22Rv1 (cell line): ENCODE data around the gene IL27RA.

Source experiments
- ZFX ChIP-seq: fragments of 450-650 bp; IDR thresholded peaks from 2 replicates; pipeline ENCODE4 v1.6.1; 2017; ENCODE audit warnings: antibody characterized with exemption, borderline replicate concordance
- TF ChIP-seq, protein P1 (sequence below): fragments of 450-650 bp; IDR thresholded peaks from 2 replicates; pipeline ENCODE4 v1.5.1; 2017; ENCODE audit warnings: mild to moderate bottlenecking

- TF ChIP-seq, protein P1, sequence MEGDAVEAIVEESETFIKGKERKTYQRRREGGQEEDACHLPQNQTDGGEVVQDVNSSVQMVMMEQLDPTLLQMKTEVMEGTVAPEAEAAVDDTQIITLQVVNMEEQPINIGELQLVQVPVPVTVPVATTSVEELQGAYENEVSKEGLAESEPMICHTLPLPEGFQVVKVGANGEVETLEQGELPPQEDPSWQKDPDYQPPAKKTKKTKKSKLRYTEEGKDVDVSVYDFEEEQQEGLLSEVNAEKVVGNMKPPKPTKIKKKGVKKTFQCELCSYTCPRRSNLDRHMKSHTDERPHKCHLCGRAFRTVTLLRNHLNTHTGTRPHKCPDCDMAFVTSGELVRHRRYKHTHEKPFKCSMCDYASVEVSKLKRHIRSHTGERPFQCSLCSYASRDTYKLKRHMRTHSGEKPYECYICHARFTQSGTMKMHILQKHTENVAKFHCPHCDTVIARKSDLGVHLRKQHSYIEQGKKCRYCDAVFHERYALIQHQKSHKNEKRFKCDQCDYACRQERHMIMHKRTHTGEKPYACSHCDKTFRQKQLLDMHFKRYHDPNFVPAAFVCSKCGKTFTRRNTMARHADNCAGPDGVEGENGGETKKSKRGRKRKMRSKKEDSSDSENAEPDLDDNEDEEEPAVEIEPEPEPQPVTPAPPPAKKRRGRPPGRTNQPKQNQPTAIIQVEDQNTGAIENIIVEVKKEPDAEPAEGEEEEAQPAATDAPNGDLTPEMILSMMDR, result no peak
- no peak for TF ChIP-seq ZFX
Measured at GRCh38 chr19:13995878-13996765, 35.4 kb upstream of the IL27RA start.
